AG04450 (cell line): Measurements from ENCODE around the gene RAB18. TPM values are rescaled to one million over a fixed set of nuclear protein-coding genes. Genes with fewer than 3 reads are reported as not detected.
"Not testable (repeated sequence)": the region's sequence is repeated elsewhere in the genome, so short reads cannot be mapped to it uniquely, and the experiment has no call there.

Experiments used
- CTCF ChIA-PET: fragments of 300-600, 350-600 bp; formaldehyde crosslinking; extraction: SDS; loops from one replicate; lab custom pipeline; 2022; ENCODE audit warnings: antibody characterized with exemption, inconsistent platforms; lab: Charles Lee
- POLR2A ChIA-PET: fragments of 350-600 bp; formaldehyde crosslinking; extraction: SDS; loops from one replicate; lab custom pipeline; 2021; ENCODE audit warnings: antibody characterized with exemption, inconsistent platforms; lab: Yijun Ruan, JAX
- DNase-seq: peaks from one replicate; pipeline ENCODE4 v3.0.0-alpha.2; 2011; ENCODE audit warnings: low read depth, low spot score
- H3K27ac ChIP-seq: one replicate; pipeline ENCODE4 v1.5.1; 2012; ENCODE audit warnings: low read depth, low read length, control low read depth
- H3K27me3 ChIP-seq: one replicate; pipeline ENCODE4 v1.6.0; 2012; ENCODE audit warnings: low read length; ENCODE audit not compliant: control insufficient read depth, insufficient read depth
- H3K4me3 ChIP-seq: 2 replicates; pipeline ENCODE4 v1.5.1; 2011; ENCODE audit warnings: mild to moderate bottlenecking, low read depth, low read length, control low read depth
- H3K9me3 ChIP-seq: 2 replicates; pipeline ENCODE4 v1.5.1; 2012; ENCODE audit warnings: low read length; ENCODE audit not compliant: control insufficient read depth, insufficient read depth
- CTCF ChIP-seq: IDR thresholded peaks from 2 replicates; pipeline ENCODE4 v1.5.1; 2011; ENCODE audit warnings: low read depth, low read length, control low read depth, inconsistent platforms
- polyA plus RNA-seq: library from polyadenylated mRNA; depleted of rRNA; stranded (reverse); fragments of >200 nt; gene quantifications from 2 replicates; pipeline ENCODE4 v1.2.3, GENCODE V29; 2011

The RAB18 gene
- polyA plus RNA-seq, 1 experiment, result 93.5 TPM

- ChIA-PET CTCF (no interaction called here), POLR2A (no interaction called here)
- no peaks in the 10 kb centered on the region for H3K9me3 ChIP-seq
- no peak for TF ChIP-seq CTCF
- DNase-seq, result no peak
- H3K4me3 ChIP-seq, result no peak overlapping the region
- no peak overlapping the region for H3K27ac ChIP-seq
- peaks cover 2% of the 10 kb centered on the region for H3K27me3 ChIP-seq
Measured at GRCh38 chr10:27564880-27565279, 60.8 kb downstream of the RAB18 start.

- Histone ChIP-seq H3K9me3 (no peaks in the 10 kb centered on the region), H3K4me3 (no peak overlapping the region), H3K27me3 (peaks cover 2% of the 10 kb centered on the region), H3K27ac (no peak overlapping the region)
- CTCF ChIA-PET, result interaction anchor here (1.0 kb wide), 1 partner anchor 10 kb away, joined by 4 read pairs; no protein-coding TSS in a partner anchor
- no peak for DNase-seq
- no peak for TF ChIP-seq CTCF
- POLR2A ChIA-PET, result no interaction called here
Measured at GRCh38 chr10:27568196-27569175, 64.4 kb downstream of the RAB18 start.

- H3K9me3 ChIP-seq, result no peaks in the 10 kb centered on the region
- TF ChIP-seq CTCF, result no peak
- DNase-seq, result no peak
- POLR2A ChIA-PET, result interaction anchor here (0.7 kb wide), 1 partner anchor 457 kb away, joined by 6 read pairs; no protein-coding TSS in a partner anchor
- CTCF ChIA-PET, result no interaction called here
- H3K4me3 ChIP-seq, result no peak overlapping the region
- peaks cover 2% of the 10 kb centered on the region for H3K27me3 ChIP-seq
- no peak overlapping the region for H3K27ac ChIP-seq
Measured at GRCh38 chr10:27569946-27570345, 65.8 kb downstream of the RAB18 start.

GRCh38 chr10:27577038-27577437 lies 72.9 kb downstream of the RAB18 start:
- DNase-seq, CTCF ChIA-PET, H3K27ac ChIP-seq, H3K4me3 ChIP-seq, POLR2A ChIA-PET, H3K27me3 ChIP-seq, H3K9me3 ChIP-seq: not testable (repeated sequence)

GRCh38 chr10:27578316-27578715 lies 74.2 kb downstream of the RAB18 start:
- H3K27me3 ChIP-seq, result peaks cover 3% of the 10 kb centered on the region
- CTCF ChIA-PET, result no interaction called here
- no peak for TF ChIP-seq CTCF
- POLR2A ChIA-PET, result no interaction called here
- no peaks in the 10 kb centered on the region for H3K9me3 ChIP-seq
- no peak for DNase-seq
- H3K27ac ChIP-seq, result no peak overlapping the region
- no peak overlapping the region for H3K4me3 ChIP-seq
